Liver (tissue), 3 donors: ENCODE data around the gene HMX1.

ENCODE experiments used
- ATF3 ChIP-seq: IDR thresholded peaks from 2 replicates; pipeline ENCODE4 v1.6.1; 2016; ENCODE audit warnings: antibody characterized with exemption
- GABPA ChIP-seq, 2 donors: IDR thresholded peaks in 1 of 2; conservative IDR thresholded peaks in 1 of 2; 2 replicates each; pipeline ENCODE4 v1.6.1; 2016; ENCODE audit warnings: antibody characterized with exemption in 2 of 2, mild to moderate bottlenecking in 1 of 2, moderate library complexity in 1 of 2
- HNF4G ChIP-seq: IDR thresholded peaks from 2 replicates; pipeline ENCODE4 v1.6.1; 2016; ENCODE audit warnings: antibody characterized with exemption
- JUND ChIP-seq, 2 donors: IDR thresholded peaks; 2 replicates each; pipeline ENCODE4 v1.6.1; 2016; ENCODE audit warnings: antibody characterized with exemption in 2 of 2
- MAX ChIP-seq: IDR thresholded peaks from 2 replicates; pipeline ENCODE4 v1.6.1; 2016; ENCODE audit warnings: antibody characterized with exemption
- NR2F2 ChIP-seq: IDR thresholded peaks from 2 replicates; pipeline ENCODE4 v1.6.1; 2016; ENCODE audit warnings: antibody characterized with exemption
- RAD21 ChIP-seq, 2 donors: IDR thresholded peaks; 2 replicates each; pipeline ENCODE4 v1.6.1; 2016; ENCODE audit warnings: antibody characterized with exemption in 2 of 2, mild to moderate bottlenecking in 2 of 2
- SP1 ChIP-seq: IDR thresholded peaks from 2 replicates; pipeline ENCODE4 v1.6.1; 2018; ENCODE audit warnings: antibody characterized with exemption, mild to moderate bottlenecking
- TAF1 ChIP-seq: conservative IDR thresholded peaks from 2 replicates; pipeline ENCODE4 v1.6.1; 2016; ENCODE audit warnings: antibody characterized with exemption, mild to moderate bottlenecking
- YY1 ChIP-seq: IDR thresholded peaks from 2 replicates; pipeline ENCODE4 v1.6.1; 2016; ENCODE audit warnings: antibody characterized with exemption, mild to moderate bottlenecking
- TF ChIP-seq, protein P1 (sequence below): fragments of 150-350 bp; IDR thresholded peaks from 2 replicates; pipeline ENCODE4 v1.5.1; 2017; ENCODE audit warnings: improper control_type of control experiment, low read depth, low read length; ENCODE audit not compliant: missing input control
- TF ChIP-seq, protein P2 (sequence below): IDR thresholded peaks from 2 replicates; pipeline ENCODE4 v1.6.1; 2016; ENCODE audit warnings: antibody characterized with exemption
- donor health status: healthy.
- donor health status: healthy.

DNA sequence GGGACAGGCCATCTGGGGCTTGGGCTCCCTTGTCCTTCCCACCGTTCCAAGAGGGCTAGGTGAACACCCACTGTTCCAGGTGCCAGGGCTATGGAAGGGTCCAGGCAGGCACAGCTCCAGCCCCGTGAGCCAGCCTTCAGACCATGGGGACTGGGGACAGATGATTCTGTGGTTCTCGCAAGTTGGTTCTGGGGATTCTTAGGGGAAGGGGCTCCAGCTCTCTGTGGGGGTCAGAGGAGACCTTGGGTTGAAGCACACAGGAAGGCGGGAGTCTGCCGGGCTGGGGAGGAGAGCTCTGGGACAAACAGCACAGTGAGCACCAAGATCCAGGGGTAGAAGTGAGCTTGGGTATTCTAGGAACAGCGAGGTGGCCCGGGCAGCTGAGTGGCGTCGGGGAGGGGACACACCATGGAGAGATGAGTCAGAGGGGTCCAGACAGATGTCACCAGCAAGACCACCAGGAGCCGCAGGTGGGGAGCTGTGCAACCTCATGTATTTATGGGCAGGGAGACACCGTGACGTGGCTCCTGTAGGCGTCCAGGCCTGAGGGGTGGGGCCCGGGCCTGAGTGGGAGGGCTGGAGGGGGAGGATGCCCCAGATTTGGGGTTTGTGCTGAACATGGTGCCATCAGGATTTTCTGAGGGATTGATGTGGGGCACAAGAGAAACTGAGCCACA lies 48.8 kb upstream of the HMX1 start:
- TF ChIP-seq TAF1 (no peak), JUND (IDR thresholded peaks at IDR 0.05) (no peak), HNF4G (no peak), MAX (no peak), GABPA (IDR thresholded peaks at IDR 0.05 in 1 of 2, conservative IDR thresholded peaks at IDR 0.05 in 1 of 2) (no peak), NR2F2 (no peak), SP1 (no peak), ATF3 (no peak), YY1 (no peak), RAD21 (IDR thresholded peaks at IDR 0.05) (no peak)
- TF ChIP-seq, protein P1, sequence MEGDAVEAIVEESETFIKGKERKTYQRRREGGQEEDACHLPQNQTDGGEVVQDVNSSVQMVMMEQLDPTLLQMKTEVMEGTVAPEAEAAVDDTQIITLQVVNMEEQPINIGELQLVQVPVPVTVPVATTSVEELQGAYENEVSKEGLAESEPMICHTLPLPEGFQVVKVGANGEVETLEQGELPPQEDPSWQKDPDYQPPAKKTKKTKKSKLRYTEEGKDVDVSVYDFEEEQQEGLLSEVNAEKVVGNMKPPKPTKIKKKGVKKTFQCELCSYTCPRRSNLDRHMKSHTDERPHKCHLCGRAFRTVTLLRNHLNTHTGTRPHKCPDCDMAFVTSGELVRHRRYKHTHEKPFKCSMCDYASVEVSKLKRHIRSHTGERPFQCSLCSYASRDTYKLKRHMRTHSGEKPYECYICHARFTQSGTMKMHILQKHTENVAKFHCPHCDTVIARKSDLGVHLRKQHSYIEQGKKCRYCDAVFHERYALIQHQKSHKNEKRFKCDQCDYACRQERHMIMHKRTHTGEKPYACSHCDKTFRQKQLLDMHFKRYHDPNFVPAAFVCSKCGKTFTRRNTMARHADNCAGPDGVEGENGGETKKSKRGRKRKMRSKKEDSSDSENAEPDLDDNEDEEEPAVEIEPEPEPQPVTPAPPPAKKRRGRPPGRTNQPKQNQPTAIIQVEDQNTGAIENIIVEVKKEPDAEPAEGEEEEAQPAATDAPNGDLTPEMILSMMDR: no peak
- TF ChIP-seq, protein P2, sequence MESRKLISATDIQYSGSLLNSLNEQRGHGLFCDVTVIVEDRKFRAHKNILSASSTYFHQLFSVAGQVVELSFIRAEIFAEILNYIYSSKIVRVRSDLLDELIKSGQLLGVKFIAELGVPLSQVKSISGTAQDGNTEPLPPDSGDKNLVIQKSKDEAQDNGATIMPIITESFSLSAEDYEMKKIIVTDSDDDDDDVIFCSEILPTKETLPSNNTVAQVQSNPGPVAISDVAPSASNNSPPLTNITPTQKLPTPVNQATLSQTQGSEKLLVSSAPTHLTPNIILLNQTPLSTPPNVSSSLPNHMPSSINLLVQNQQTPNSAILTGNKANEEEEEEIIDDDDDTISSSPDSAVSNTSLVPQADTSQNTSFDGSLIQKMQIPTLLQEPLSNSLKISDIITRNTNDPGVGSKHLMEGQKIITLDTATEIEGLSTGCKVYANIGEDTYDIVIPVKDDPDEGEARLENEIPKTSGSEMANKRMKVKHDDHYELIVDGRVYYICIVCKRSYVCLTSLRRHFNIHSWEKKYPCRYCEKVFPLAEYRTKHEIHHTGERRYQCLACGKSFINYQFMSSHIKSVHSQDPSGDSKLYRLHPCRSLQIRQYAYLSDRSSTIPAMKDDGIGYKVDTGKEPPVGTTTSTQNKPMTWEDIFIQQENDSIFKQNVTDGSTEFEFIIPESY: no peak
